Left ventricle myocardium inferior (tissue), 1 donor: ENCODE results near the gene MAPK13. TPM values are rescaled to one million over a fixed set of nuclear protein-coding genes. Genes with fewer than 3 reads are reported as not detected.

ENCODE experiments used
- DNase-seq: peaks from one replicate; pipeline ENCODE4 v3.0.0-alpha.2; 2020
- H3K27ac ChIP-seq: fragments of 200-600 bp; replicated peaks from 2 replicates; pipeline ENCODE4 v1.8.0; 2021
- H3K27me3 ChIP-seq: fragments of 200-600 bp; 2 replicates; pipeline ENCODE4 v1.8.0; 2021; ENCODE audit warnings: low read depth
- H3K36me3 ChIP-seq: fragments of 200-600 bp; 2 replicates; pipeline ENCODE4 v1.8.0; 2021
- H3K4me1 ChIP-seq: fragments of 200-600 bp; 2 replicates; pipeline ENCODE4 v1.8.0; 2021
- H3K4me3 ChIP-seq: fragments of 200-600 bp; 2 replicates; pipeline ENCODE4 v1.8.0; 2021; ENCODE audit warnings: mild to moderate bottlenecking, moderate library complexity
- H3K9me3 ChIP-seq: fragments of 200-600 bp; replicated peaks from 2 replicates; pipeline ENCODE4 v1.8.0; 2021
- intact Hi-C: fragments of 100-400 bp; cut with micrococcal nuclease; formaldehyde crosslinking; loops from one replicate; pipeline ENCODE4 v1.11.0; 2022
- total RNA-seq: library from RNA; stranded (reverse); fragmentation: NEBNext Ultra II Directional; extraction: Animal tissue kit (Norgen Biotek cat#: 25700); gene quantifications from one replicate; pipeline ENCODE4 v1.2.1, GENCODE V29; 2021
- TF ChIP-seq, protein P1 (sequence below): fragments of 200-600 bp; IDR thresholded peaks from 2 replicates; pipeline ENCODE4 v1.8.0; 2021; ENCODE audit warnings: antibody characterized with exemption, mild to moderate bottlenecking, borderline replicate concordance
- donor health status: DM: no; HTN: yes; CAD: no; lungs with severe emphysema.

Gene MAPK13
- total RNA-seq, 1 donor from 2014 or later, result 0.33 TPM

DNA sequence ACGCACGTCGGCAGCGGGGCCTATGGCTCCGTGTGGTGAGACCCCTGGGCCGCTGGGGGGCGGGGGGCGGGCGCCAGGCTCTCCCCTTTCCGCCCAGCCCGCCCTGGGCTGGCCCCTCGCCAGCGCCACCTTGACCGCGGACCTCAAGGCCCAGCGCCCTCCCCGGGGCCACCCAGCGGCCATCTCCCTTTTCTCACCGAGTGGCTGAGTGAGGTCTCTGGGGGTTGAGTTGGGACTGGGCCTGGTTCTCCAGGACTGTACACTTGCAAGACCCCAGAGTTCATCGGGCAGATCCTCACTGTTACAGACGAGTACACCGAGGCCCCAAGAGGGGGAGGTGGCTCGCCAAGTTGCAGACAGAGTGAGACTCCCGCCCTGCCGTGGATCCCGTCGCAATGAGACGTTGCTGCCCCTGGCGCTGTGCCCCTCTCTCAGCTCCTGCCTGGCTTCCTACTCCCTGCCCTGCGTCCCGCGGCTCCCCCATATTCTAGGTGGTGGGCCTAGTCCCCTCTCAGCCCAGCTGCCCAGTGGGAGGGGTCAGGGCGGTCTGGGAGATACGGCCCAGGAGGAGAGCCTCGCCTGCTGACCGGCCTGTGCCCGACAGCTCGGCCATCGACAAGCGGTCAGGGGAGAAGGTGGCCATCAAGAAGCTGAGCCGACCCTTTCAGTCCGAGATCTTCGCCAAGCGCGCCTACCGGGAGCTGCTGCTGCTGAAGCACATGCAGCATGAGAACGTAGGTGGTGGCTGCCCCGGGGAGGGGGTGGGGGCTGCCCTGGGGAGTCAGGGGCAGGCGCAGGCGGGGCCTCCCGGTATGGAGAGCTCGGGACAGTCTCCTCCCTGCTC is 576 bp downstream of the MAPK13 start:
- TF ChIP-seq, protein P1, sequence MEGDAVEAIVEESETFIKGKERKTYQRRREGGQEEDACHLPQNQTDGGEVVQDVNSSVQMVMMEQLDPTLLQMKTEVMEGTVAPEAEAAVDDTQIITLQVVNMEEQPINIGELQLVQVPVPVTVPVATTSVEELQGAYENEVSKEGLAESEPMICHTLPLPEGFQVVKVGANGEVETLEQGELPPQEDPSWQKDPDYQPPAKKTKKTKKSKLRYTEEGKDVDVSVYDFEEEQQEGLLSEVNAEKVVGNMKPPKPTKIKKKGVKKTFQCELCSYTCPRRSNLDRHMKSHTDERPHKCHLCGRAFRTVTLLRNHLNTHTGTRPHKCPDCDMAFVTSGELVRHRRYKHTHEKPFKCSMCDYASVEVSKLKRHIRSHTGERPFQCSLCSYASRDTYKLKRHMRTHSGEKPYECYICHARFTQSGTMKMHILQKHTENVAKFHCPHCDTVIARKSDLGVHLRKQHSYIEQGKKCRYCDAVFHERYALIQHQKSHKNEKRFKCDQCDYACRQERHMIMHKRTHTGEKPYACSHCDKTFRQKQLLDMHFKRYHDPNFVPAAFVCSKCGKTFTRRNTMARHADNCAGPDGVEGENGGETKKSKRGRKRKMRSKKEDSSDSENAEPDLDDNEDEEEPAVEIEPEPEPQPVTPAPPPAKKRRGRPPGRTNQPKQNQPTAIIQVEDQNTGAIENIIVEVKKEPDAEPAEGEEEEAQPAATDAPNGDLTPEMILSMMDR, result no peak
- no peak overlapping the region for H3K27ac ChIP-seq
- intact Hi-C loops, result no loop called here
- peak overlapping the region; percentile 57 for H3K4me3 ChIP-seq
- no peak for DNase-seq
- peaks cover 97% of the 10 kb centered on the region for H3K27me3 ChIP-seq
- H3K9me3 ChIP-seq, result no peaks in the 10 kb centered on the region
- H3K36me3 ChIP-seq, result no peaks in the 10 kb centered on the region
- H3K4me1 ChIP-seq, result peaks cover 23% of the 10 kb centered on the region

DNA sequence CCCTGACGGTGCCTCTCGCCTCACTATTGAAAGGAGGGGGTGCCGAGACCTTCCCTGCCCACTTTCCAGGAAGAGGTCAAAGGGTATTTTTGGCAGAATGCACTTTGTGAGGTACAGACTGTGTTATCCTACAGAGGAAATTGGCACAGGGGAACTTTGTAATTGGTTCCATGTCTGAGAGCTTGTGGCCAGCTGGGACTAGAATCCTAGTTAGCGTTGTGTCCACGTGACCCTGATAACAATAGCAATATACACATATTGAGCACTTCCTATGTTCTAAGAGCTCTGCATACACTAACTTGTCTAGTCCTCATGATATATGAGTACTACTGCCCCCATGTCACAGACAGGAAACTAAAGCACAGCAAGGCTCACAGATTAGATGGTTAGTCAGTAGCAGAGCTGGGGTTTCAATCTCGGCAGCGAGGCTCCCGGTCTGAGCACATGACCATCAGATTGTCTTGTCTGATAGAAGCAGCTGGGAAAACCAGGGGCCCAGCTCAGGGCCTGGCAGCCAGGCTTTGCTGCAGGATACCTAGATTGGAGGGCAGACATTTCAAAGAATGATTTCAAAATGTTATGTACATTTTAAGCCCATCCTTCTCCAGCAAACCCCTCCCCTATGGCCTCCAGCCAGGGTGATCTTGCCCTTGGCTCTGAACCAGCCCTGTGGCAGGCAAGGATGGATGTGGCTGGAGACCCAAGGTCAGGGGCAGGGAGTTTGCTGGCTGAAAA is 1.4 kb downstream of the MAPK13 start:
- no peak overlapping the region for H3K27ac ChIP-seq
- peaks cover 97% of the 10 kb centered on the region for H3K27me3 ChIP-seq
- TF ChIP-seq, protein P1, result no peak
- H3K4me1 ChIP-seq, result peaks cover 23% of the 10 kb centered on the region
- intact Hi-C loops, result no loop called here
- no peaks in the 10 kb centered on the region for H3K9me3 ChIP-seq
- DNase-seq, result no peak
- H3K4me3 ChIP-seq, result peak overlapping the region; percentile 57
- H3K36me3 ChIP-seq, result no peaks in the 10 kb centered on the region

DNA sequence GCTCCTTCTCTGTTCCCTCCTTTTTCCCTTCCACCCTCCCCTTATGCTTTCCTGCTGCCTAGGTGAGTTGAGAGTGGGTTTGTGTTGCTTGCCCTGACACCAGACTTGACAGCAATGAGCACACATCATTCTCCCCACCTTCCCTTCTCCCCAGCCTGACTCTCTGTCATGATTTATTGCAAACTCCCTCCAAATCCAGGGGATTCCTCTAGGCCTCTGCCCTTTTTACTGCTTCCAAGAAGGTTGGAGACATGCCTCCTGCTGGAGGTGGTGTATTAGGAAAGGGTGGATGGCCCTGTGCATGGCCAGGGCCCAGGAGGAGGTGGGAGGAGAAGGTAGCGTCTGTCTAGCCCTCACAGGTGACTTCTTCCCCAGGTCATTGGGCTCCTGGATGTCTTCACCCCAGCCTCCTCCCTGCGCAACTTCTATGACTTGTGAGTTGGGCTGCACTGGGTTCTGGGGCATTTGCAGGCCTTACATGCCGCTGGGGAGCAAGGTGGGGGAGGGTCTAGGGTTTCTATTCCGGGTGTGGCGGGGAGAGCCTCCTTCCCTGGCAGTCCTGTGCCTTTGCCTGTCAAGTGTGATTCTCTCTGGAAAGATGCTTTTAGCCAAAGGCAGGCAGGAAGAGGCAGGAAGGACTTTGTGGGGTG is 2.1 kb downstream of the MAPK13 start:
- TF ChIP-seq, protein P1, result no peak
- no peaks in the 10 kb centered on the region for H3K9me3 ChIP-seq
- no peaks in the 10 kb centered on the region for H3K36me3 ChIP-seq
- peaks cover 23% of the 10 kb centered on the region for H3K4me1 ChIP-seq
- DNase-seq, result no peak
- H3K27ac ChIP-seq, result no peak overlapping the region
- H3K4me3 ChIP-seq, result no peak overlapping the region
- intact Hi-C loops, result no loop called here
- H3K27me3 ChIP-seq, result peaks cover 91% of the 10 kb centered on the region

DNA sequence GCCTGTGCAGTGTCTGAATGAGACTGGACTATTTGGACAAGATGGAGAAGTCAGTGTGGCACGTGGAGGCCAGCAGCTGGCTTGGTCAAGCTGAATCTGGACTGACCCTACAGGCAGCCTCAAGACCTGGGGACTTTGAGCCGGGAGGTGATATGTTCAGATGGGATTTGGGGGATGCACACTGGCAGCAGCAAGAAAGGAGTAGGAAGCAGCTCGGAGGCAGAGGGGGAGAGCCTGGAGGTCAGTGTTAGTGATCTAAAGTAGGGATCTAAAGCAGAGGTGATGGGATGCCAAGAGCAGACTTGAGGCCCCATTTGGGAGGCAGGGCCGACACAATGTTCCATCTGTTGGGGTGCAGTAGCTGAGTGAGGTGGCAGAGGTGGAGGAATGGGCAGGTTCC is 2.8 kb downstream of the MAPK13 start:
- H3K36me3 ChIP-seq, result no peaks in the 10 kb centered on the region
- H3K4me3 ChIP-seq, result no peak overlapping the region
- H3K4me1 ChIP-seq, result peaks cover 23% of the 10 kb centered on the region
- H3K27me3 ChIP-seq, result peaks cover 85% of the 10 kb centered on the region
- no peaks in the 10 kb centered on the region for H3K9me3 ChIP-seq
- intact Hi-C loops, result no loop called here
- H3K27ac ChIP-seq, result no peak overlapping the region
- TF ChIP-seq, protein P1, result no peak
- no peak for DNase-seq

DNA sequence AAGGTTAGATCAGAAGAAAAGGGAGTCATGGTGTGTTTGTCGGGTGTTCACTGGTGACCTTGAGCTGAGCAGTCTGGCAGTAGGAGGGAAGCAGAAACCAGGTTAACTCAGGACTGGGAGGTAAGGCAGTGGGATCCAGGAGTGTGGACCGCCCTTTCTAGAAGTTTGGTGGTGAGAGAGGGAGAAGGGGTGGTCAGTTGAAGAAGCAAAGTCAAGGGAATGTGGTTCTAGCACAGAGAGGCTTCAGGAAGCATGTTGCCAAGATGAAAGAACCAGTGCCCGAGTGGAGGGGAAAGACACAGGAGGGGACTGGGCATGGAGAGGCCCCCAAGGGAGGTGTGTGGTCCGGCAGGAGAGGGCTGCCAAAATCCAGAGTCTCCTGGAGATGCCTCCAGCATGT is 3.6 kb downstream of the MAPK13 start:
- Histone ChIP-seq H3K27me3 (peaks cover 77% of the 10 kb centered on the region), H3K4me1 (peaks cover 23% of the 10 kb centered on the region), H3K9me3 (no peaks in the 10 kb centered on the region), H3K27ac (no peak overlapping the region), H3K4me3 (no peak overlapping the region), H3K36me3 (no peaks in the 10 kb centered on the region)
- intact Hi-C loops, result no loop called here
- DNase-seq, result no peak
- TF ChIP-seq, protein P1, result no peak
